Hematopoietic multipotent progenitor cell treated with erythropoietin and hydrocortisone succinate and interleukin-3 and kit ligand, for 4 days (in vitro differentiated cells): ENCODE data around the gene SYNPO2.
"Not testable (repeated sequence)": the region's sequence is repeated elsewhere in the genome, so short reads cannot be mapped to it uniquely, and the experiment has no call there.

Experiments used
- DNase-seq: peaks from one replicate; pipeline ENCODE4 v3.0.0-alpha.2; 2015

Gene SYNPO2

GRCh38 chr4:118975449-118976192 is 87.0 kb downstream of the SYNPO2 start:
- no peak for DNase-seq

DNA sequence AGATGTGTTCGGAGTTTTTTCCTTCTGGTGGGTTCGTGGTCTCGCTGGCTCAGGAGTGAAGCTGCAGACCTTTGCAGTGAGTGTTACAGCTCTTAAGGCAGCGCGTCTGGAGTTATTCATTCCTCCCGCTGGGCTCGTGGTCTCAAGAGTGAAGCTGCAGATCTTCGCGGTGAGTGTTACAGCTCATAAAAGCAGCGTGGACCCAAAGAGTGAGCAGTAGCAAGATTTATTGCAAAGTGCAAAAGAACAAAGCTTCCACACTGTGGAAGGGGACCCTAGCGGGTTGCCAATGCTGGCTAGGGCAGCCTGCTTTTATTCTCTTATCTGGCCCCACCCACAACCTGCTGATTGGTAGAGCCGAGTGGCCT is 87.5 kb downstream of the SYNPO2 start:
- not testable (repeated sequence) for DNase-seq

DNA sequence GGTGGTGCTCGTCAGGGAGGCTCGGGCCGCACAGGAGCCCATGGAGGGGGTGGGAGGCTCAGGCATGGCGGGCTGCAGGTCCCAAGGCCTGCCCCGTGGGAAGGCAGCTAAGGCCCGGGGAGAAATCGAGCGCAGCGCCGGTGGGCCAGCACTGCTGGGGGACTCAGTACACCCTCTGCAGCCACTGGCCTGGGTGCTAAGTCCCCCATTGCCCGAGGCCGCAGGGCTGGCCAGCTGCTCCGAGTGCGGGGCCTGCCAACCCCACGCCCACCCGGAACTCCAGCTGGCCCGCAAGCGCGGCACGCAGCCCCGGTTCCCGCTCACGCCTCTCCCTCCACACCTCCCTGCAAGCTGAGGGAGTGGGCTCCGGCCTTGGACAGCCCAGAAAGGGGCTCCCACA is 88.4 kb downstream of the SYNPO2 start:
- DNase-seq = not testable (repeated sequence)

DNA sequence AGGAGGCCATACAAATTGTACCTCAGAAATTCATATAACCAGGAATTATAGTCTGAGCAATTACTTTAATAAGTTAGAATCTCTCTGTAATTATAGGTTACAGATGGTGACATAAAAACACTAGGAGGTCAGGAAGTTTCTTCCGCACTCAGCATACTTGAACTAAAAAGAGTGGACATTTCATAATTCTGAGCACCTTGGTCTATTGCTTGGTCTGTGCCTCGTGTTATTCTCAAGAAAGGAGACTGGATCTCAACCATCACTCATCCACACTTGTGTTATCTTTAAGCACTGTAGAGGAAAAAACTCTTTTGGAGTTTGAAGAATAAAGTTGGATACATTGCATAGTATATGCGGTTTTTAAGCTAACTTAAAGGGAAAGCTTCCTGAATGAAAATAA is 91.1 kb downstream of the SYNPO2 start:
- no peak for DNase-seq

DNA sequence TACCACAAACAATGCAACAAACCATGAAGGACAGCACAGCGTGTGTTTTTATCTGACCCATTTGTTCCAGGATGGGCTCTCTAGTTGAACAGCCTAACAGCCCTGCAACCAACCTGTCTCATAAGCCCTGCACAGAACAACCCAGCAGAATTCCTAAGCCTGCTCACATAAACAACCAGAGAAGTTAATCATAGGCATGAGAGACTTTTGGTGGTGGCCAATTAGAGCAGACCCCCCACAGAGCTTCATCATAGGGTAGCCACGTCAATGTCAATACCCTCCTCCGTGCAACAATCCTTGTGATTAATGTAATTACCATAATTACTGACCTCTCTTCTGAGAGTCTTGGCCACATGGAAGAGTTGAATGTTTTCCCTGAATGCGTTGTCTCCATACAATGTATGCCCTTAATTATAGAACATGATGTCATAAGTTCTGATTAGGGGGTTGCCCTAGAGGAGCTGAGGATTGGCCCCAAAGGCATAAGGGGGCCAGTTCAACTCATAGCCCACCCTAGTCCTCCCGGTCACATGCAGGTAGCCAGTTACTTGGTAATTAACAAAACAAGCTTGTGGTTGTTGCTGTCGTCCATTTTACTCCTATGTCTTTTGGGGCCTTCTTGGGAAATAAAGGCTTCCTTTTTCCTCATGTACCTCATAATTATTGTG is 92.7 kb downstream of the SYNPO2 start:
- no peak for DNase-seq

DNA sequence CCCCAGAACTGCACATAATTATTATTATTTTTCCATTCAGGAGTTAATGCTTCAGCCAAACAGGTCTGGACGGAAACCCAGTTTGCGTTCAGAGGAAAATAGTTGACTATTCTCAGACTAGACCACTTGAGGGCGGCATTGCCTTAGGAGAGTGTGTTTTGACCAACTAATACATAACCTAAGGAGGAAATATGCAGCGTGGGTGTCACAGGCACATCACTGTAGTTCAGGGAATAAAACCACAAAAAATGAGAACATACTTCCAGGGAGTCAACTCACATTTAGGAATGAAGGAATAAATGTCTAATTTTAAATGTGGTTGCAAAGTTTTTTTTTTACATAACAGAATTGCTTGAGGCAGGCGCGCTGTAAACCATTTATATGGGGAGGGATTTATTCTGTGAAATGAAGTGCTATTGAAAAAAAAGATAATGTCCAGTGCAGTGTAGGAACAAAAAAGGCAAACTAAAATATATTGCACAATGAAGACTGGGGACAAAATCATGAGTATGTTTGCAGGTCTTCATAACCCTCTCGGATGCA is 93.3 kb downstream of the SYNPO2 start:
- peak; percentile 81 for DNase-seq

DNA sequence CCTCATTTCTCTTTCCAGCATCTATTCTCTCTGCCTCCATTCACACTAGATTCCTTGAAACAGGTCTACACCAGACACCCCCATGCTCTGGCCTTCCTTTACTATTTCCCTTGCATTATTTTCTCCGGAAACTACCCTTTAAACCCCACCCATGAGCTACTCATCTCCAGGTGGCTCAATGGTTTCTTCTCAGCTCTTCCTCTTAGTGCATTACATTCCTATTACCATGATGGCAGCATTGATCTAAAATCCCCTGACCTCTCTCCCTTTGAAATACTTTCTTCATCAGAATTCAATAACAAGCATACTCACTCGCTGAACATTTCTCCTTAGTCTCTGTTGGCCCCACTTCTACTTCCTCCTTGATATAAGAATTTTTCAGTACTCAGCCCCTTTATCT is 94.6 kb downstream of the SYNPO2 start:
- no peak for DNase-seq

DNA sequence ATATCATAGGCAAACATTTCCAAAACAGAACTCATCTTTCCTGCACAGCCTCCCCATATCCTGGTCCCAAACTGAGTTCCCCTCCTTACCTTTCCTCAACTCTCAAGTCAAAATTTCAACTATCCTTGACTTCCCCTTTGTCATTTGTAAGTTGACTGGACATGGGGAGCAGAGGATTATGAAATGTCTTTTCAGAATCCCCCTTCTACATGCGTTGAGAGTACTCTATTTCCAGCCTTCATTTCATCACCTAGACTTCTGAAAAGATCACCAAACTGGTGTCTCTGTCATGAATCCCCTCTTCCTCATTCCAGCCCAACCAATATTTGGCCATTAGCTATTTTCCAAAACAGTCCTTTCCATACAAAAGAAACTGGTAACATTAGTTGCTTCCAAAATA is 95.2 kb downstream of the SYNPO2 start:
- no peak for DNase-seq

- DNase-seq = no peak
Measured at GRCh38 chr4:118985170-118986000, 96.7 kb downstream of the SYNPO2 start.

DNA sequence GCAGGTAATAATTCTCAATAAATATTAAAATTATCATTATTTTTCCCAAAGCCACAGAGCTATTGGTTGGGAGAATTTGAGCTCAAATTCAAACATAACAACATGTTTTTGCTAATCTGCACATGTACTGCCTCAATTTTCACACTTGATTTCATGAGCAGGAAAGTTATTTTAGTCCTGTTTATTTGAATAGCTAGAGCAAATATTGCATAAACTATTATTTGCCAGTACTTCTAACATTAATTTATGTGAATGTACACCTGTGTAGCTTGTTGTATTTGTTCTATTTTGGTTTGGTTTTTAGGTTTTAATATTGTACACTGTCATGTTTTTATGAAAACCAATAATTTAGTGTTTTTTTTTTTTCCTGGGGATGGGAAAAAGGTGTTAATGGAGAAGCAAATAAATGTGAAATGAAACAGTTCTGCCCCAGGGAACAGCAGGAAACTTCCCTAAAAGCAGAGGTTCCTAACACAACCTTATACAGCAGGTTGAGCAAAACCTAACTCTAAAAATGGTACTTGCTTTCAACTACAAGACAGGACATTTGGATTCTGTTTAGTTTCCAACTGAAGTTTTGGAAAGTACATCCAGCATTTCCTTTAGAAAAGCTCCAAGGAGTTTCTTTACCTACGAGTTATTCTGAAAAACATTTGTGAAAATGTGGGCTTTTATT is 99.4 kb downstream of the SYNPO2 start:
- no peak for DNase-seq

DNA sequence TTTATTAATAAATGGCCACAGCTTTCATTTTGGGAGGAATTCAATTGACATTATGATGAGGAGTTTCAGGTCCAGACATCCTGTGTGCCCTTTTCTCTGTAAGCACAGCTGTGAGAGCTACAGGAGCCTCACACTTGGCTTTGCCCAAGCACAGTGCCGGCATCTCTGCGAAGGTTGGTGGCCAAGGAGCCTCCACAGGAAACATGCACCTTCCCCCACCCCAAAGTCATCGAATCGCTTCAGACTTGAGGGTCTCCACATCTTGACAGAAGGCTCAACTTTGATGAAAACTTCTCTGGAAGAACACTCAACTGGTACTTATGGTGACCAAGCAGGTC is 100.0 kb downstream of the SYNPO2 start:
- DNase-seq = no peak

GRCh38 chr4:118989098-118990080 is 100.7 kb downstream of the SYNPO2 start:
- no peak for DNase-seq

GRCh38 chr4:118991686-118992085 is 103.0 kb downstream of the SYNPO2 start:
- no peak for DNase-seq

- no peak for DNase-seq
Measured at GRCh38 chr4:118992149-118992548, 103.5 kb downstream of the SYNPO2 start.

GRCh38 chr4:118993333-118993732 is 104.7 kb downstream of the SYNPO2 start:
- DNase-seq = no peak

- no peak for DNase-seq
Measured at GRCh38 chr4:118994030-118994429, 105.4 kb downstream of the SYNPO2 start.

DNA sequence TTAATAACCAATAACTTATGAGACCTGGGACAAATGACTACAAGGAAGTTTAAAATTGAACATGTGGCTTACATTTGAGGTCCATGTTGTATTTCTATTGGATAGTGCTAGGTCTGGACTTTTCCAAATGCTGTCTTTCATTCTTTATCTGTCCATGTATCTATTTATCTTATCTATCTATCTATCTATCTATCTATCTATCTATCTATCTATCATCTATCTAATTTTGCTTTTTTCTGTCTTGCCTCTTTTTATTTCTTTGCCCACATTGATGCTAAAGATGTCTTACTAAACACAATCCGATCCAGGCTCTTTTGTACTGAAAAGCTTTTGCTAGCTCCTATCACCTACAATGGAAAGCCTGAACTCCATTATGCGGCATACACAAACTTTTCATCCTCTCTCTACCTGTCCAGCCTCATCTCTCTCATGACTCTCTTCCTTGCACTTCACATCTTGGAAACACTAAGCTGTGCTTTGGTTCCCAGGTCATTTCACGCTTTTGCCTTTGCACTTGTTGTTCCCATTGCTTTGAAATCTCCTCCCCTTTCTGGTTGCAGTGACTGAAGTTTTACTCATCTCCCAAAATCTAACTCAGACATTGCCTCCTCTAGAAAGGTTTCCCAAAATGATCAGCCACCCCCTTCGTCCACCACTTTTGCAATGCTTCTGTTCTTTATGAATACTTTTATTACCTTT is 107.2 kb downstream of the SYNPO2 start:
- DNase-seq = no peak

GRCh38 chr4:118997601-118998000 is 108.9 kb downstream of the SYNPO2 start:
- no peak for DNase-seq

DNA sequence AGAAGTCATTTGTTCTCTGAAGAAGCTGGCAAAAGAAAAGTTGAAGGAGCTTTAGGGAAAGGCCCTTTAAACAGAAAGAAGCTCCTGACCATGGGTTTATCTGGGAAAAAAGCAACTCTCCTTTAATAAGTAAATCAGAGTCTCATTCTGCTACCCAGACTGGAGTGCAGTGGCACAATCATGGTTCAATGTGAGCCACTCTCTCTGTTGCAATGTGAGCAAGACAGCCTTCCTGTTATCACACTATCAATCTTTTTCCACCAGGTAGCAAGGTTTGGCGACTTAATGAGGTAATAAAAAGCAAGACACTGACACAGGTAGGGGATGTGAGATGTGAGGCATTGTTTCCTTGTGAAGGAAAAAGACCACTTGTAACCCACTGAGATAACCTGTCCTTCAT is 111.3 kb downstream of the SYNPO2 start:
- DNase-seq = no peak

DNA sequence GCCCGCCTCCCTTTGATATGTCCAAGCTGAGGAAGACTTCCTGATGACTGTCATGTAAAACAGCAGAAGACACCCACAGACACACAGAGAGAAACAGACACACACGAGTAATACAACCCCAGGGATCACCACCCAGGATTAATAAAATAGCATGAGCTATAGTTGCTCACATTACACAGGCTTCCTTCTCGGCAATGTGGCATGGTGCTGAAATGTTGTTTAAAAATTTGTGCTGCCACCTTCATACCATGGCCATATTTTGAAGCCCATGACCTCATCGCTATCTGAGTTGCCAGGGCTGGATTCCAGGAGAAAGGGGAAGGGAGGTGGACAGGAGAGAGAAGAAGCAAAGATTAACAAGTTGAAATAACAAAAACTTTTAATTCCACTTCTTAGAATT is 111.7 kb downstream of the SYNPO2 start:
- DNase-seq = no peak

DNA sequence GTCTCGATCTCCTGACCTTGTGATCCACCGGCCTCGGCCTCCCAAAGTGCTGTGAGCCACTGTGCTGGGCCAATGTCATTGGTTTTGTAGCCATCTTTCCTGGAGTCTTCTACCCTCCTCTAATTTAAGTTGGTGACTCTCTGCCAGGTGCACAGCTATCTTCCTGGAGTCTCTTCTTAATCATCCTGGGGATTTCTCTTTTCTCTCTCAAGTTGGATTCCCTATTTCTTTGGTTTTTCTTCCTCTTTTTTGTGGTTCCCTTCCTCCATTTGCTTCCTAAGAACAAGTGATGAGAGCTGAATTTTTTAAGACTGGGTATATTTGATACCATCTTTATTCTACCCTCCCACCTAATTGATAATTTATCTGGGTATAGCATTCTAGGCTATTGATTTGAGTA is 113.8 kb downstream of the SYNPO2 start:
- no peak for DNase-seq
